ENCODE results near the gene GPR89B.
"Not testable (repeated sequence)": the region's sequence is repeated elsewhere in the genome, so short reads cannot be mapped to it uniquely, and the experiment has no call there.

GPR89B gene

DNA sequence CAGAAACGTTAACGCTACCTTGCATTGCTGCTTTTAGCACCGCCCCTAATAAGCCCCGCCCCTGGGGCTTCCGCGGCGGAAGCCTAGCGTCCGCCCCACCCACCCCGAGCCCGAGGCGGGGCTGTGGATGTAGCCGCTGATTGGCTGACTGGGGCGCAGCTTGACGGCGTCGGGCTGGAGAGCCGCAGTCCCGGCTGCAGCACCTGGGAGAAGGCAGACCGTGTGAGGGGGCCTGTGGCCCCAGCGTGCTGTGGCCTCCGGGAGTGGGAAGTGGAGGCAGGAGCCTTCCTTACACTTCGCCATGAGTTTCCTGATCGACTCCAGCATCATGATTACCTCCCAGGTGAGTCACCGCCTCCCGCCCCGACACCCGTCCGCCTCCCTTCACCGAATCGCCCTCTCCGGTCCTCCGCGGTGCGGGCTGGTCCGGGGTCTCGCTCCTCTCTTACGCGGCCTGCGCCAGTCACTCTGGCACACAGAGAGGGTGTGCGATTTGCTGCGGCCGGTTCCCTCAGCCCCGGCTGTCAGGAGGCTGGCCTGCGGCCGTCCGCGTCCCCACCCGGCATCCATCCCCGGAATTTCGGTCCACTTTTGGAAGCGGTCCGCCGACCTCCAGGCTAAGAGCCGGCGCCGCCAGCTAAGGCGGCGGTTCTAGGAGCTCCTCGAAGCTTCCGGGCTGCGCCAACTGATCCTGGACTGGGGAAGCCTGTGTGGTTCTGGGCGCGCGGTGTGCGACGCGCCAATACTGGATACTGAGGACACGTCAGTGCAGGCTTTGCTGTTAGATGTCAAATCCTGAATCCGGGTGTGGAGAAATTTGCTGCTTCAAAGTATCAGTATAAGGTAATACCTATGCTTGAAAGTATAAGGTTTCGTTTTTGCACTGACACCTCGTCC lies at the start of gene GPR89B:
TSS of gene GPR89B (plus strand) at position 185 of the 897 bp plus-strand sequence. CDS start at position 302, 117 bp downstream.
- FAIRE-seq (peak; percentile 53), DNase-seq (ENCODE audit: low spot score) (peak; percentile 79)

DNA sequence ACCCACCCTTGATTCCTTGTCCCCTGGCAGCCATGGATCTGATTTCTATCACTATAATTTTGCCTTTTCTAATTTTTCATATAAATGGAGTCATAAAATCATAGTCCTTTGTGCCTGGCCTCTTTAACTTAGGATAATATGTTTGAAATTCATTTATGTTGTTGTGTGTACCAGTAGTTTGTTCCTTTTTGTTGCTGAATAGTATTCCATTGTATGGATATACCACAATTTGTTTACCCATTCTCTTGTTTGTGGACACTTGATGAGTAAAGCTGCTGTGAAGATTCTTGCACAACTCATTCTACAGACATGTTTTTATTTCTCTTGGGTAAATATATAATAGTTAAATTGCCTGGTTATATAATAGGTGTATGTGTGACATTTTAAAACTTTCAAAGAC lies 48.3 kb upstream of the GPR89B start:
- DNase-seq (ENCODE audit: low spot score) (no peak), FAIRE-seq (no peak)

DNA sequence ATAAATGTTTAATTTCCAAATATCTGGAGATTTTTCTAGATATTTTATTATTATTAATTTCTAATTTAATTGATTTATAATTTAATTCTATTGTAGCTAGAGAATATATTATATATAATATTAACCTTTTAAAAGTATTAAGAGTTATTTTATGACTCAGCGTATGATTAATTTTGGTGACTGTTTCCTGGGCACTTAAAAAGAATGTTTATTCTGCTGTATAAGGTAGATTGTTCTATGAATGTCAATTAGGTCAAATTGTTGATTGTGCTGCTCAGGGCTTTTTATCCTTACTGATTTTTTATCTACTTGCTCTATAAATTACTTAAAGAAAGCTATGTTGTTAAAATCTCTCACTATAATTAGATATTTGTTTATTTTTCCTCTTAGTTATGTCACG lies 45.7 kb upstream of the GPR89B start:
- FAIRE-seq (no peak), DNase-seq (ENCODE audit: low spot score) (no peak)

DNA sequence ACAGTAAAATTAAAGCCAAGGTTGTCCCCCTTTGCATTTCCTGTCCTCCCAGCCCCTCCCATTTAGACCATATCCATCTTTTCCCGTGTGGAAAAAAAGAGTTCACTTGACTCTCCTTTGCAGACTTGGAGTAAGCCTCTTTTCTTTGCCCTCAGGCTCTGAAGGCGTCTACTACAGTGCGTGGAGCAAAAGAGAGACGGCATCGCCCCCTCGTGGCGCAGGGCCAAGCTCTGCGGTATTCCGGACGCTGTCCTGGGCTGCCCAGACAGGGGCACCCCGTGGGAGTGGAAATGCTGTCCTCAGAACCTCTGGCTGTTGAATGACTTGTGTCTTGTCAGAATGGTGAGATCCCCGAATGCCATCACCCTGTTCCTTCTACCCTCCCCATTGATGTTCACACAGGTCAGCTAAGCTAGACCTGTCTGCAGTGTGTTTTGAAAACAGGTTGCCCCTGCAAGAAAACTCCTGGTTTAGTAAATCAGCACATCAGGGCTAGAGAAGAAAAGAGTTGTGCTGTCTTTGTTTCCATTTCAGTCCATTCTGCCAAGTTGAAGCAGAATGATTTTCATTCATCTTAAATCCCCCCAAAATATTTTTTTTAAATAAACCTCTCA lies 37.9 kb upstream of the GPR89B start:
- FAIRE-seq (no peak), DNase-seq (ENCODE audit: low spot score) (peak; percentile 81)

DNA sequence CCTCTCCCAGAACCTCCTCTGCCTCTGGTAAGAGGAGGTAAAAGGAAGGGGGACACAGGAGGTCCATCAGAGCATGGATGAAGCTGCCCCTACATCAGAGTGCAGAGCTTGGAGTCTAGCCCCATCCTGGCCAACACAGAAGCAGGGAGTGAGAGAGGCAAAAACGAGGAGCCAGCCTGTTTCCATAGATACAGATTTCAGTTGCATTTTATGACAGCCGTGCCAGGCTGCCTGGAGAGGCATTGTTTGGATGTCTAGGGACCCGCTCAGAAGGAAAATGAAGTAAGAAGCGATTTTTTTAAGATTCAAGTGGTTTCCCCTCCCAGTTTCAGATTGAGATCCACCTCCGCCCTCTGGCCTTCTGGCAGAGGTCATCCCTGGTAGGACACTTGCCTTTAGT lies 37.1 kb upstream of the GPR89B start:
- FAIRE-seq, result no peak
- no peak for DNase-seq (ENCODE audit: low spot score)

DNA sequence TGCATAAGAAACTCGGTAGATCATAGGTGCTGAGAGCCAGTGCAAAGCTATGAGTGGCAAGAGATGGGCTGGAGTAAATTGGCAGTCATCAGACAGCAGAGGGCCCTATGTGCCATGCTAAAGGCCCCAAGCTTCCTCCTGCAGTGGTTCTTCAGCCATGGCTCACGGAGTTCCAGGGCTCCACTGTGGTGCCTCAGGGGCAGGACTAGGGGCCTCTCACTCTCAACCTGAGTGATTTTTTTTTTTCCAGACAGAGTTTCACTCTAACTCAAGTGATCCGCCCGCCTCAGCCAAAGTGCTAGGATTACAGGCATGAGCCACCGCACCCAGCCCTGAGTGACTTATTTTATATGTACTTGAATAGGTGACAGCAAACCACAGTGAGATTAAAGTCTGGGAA lies 36.0 kb upstream of the GPR89B start:
- peak; percentile 37 for DNase-seq (ENCODE audit: low spot score)
- no peak for FAIRE-seq

DNA sequence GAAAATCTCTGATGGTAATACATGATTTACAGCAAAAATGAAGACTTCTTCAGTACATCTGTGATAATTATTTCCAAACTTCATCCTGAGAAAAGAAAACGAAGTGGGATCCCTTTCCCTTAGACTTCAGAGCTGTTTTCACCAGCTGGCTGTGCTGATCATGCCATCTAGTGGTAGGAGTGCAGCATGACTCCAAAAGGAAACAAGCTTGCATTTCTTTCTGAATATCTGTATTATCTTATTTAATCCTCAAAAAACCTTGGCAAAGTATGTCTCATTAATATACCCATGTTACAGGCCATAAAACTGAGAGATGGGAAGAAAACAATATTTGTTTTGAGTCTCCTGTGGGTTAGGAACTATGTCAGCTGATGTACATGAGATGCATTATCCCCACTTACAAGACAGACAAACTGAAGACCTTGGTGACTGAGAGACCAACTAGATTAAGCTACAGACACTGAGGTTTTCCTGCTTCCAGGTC lies 35.4 kb upstream of the GPR89B start:
- FAIRE-seq (no peak), DNase-seq (ENCODE audit: low spot score) (peak; percentile 64)

DNA sequence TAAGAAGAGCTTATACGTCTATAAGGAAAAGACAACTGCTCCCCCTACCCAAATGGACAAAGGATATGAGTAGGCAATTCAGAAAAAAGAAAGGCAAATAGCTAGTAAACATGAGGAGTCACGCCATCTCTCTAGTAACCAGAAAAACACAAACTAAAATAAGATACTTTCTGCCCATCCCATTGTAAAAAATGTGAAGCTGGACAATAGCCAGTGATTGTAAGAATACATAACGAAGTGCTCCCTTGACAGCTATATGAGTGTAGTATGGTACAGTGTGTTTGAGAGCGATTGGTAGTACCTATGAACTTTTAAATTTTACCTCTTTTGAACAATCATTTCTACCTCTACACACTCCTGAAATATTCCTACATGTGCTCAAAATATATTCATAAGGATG lies 33.1 kb upstream of the GPR89B start:
- DNase-seq (ENCODE audit: low spot score), result no peak
- FAIRE-seq, result no peak

DNA sequence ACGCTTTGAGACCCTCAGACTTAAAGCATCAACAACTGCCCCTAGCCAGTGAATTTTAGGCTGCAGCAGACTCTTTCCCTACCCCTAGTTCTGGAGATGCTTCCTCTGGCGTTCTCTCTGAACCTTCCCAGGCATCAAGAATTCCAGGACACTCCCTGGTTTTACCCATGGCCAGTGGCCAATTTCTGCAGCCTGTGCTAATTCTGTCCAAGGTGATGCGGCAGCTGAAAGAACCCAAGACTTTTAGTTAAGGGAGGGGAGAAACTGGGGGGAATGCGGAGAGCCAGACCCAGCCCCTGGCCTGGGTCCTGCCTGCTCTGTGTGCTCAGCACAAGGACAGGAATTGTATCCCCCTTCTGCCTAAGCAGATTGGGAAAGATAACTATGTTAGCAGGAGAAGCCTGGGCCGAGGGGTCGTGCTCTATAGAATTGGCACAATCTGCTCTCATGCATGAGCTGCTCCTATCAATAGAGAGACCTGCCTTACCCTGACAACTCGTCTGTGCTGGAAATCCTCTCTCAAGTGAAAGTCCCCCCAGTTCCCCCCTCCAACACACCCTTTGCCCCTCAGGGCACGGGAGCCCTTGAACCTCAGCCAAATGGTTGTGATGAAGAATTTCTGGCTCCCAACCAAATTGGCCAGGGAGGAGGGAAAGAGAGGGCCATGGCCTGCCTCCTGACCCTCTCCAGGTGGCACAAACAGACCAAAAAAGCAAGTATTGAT lies 31.0 kb upstream of the GPR89B start:
- DNase-seq (ENCODE audit: low spot score) (peak; percentile 27), FAIRE-seq (no peak)

DNA sequence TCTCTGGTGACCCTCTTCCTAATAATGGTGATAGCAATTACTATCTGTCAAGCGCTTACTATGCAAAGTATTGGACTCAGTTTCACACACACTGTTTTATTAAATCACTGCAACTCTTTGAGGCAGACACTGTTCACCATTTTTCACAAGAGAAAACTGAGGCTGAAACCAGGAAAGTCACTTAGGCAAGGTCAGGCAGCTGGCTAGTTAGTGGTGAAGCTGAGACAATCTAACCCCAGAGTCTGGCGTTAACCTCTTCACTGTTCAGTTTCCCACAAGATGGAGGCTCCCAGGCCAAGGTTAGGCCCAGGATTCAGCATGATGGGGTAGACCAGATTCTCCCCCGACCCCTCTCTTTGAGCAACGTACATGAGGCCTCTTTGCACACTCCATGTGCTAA lies 30.4 kb upstream of the GPR89B start:
- FAIRE-seq (no peak), DNase-seq (ENCODE audit: low spot score) (no peak)

DNA sequence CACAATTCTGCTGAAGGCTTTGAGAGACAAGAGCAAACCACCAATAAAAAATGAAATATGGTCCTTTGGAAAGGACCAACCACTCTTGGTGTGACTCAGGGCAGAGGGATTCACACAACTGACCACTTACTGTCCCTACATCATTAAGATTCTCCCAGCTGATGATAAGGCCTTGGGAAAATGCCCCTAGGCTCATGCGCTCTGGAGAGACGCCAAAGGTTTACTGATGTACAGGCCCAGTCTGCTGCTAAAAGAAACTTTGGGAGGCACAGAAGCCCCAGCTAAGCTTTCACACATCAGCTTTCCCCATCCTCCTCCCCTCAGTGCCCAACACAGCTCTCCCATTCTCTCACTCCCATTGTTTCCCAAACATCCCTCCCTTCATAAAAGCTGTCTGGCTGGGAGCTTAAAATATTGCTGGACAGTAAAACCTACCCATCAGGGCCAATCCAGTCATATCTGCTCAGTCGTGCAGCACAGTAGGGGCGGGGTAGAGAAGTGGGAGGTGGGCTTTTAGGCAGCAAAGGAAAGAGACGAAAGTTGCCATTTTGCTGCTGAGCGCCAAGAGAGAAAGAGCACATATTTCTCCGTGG lies 25.9 kb upstream of the GPR89B start, which contains the start of gene GJA8:
TSS of gene GJA8 (plus strand) at position 543 of the 593 bp plus-strand sequence. CDS start 5,161 bp downstream, outside the sequence.
- DNase-seq (ENCODE audit: low spot score), result no peak
- FAIRE-seq, result no peak

DNA sequence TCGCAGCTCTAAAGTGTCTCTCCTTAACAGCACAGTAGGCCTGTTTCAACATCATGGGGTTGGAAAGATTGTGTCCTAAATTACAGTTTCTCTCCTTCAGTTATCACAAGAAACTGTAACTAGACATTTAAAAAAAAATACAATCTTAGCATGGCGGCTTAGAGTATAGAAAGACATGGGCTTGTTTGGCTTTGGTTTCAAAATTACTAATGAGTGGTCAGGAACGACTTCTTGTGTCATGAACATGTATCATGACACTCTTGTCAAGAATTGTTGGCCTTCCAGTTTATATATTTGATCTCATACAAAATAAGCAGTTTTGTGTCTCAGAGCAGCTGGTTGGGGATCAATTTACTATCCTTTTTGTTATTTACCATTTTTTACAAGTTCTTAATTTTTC lies 23.5 kb upstream of the GPR89B start:
- no peak for FAIRE-seq
- DNase-seq (ENCODE audit: low spot score), result no peak

DNA sequence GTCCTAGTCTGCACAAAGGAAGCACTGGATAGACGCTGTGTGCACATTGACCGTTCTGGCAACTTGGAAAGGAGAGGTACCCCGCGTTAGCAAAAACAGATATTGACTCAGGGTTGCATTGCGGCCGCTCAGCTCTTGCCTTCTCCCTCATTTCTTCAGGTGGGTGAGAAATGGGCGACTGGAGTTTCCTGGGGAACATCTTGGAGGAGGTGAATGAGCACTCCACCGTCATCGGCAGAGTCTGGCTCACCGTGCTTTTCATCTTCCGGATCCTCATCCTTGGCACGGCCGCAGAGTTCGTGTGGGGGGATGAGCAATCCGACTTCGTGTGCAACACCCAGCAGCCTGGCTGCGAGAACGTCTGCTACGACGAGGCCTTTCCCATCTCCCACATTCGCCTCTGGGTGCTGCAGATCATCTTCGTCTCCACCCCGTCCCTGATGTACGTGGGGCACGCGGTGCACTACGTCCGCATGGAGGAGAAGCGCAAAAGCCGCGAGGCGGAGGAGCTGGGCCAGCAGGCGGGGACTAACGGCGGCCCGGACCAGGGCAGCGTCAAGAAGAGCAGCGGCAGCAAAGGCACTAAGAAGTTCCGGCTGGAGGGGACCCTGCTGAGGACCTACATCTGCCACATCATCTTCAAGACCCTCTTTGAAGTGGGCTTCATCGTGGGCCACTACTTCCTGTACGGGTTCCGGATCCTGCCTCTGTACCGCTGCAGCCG lies 20.3 kb upstream of the GPR89B start:
- no peak for DNase-seq (ENCODE audit: low spot score)
- no peak for FAIRE-seq

DNA sequence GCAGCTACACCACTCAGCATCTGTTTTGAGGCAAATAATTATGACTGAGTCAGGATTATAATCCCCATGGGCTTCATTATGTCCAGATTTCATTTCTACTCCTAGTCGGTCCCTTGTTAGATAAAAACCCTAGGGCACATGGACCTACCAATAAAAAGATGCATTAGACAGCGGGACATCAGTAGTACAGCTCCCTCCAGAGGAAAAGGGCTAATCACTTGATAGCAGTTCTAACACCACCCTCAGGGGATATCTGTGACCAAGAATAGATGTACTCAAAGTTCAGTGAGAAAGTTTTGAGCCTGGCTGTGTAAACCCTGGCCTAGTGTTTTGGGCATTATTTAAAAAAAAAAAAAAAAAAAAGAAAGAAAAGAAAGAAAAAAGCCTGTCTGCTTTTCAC lies 15.7 kb upstream of the GPR89B start:
- no peak for FAIRE-seq
- DNase-seq (ENCODE audit: low spot score), result no peak

DNA sequence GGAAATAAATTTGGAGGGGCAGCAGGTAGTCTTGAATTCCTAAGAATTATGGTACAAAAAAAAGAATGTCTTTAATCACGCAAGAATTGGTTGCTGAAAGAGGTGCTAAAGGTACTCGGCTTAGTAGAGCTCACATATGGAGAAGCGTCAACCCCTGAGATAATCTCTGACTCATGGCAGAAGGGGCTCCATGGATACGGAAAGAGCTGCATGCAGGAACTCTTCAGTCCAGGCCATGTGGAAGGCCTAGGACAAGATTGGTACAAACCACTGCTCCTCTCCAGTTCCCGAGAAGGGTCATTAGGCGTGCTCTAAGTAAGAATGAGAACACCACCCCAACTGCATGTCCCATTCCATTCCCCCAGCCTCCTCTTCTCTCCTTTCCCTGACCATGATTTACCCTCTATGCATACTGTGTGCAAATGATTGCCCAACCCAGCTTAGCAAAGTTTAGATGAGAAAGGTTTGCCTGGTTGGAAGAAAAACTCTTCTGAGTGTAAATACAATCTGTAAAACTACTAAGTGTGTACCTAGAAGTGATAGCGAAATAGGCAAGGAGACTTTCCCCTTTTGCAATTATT lies 14.8 kb upstream of the GPR89B start:
- no peak for DNase-seq (ENCODE audit: low spot score)
- no peak for FAIRE-seq

DNA sequence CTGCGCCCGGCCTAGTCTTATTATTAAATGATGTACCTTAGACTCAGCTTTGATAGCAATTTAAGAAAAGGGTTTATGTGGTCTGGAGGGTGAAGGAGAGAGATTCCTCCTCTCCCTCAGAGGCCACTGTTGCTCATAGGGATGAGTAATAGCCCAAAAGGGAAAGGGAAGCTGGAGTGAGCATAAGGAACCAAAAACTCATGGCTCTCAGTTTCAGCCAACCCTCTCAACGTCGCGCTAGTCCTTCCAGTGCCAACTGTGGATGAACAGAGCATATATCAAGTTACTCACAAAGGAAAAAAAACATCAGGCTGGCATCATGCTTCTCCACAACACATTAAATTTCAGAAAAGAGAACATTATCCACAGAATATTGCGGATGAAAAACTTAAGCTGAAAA lies 8.3 kb upstream of the GPR89B start:
- no peak for DNase-seq (ENCODE audit: low spot score)
- FAIRE-seq, result no peak

DNA sequence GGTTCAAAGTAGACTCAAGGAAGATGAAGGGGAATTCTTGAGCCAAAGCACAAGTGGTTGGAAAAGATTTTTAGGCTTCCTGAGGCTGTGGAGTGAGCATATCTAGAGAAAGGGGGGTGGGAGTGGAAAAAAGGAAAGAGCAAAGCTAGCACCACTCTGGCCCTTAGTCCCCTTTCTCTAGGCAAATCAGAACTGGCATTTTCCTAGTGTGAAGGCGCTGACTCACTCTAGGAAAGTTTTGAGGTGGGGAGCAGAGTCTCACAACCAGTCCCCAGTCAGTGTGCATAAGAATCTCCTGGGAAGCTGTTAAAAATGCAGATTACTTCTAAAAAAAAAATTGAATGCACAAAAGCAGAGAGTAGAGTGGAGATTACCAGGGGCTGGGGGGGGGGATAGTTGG lies 3.4 kb upstream of the GPR89B start:
- DNase-seq (ENCODE audit: low spot score) (no peak), FAIRE-seq (no peak)

DNA sequence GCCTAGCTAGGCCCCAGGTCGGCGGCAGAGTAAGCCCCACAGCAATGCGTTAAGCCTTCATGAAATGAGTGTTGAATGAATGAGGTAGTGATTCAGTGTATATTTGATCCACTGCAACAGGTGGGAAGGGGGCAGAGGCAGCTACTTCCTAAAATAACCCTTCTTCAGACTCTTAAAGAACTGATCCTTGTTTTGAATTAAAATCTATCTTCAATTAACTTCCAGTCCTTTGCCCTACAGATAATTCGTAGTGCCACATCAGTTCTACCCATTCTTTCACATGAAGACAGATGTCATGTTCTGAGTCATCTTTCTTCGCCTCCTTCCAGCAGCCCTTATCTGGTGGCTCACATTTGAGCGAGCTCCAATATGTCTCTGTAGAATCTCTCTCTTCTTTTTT lies 1.0 kb upstream of the GPR89B start:
- not testable (repeated sequence) for FAIRE-seq; DNase-seq (ENCODE audit: low spot score)

DNA sequence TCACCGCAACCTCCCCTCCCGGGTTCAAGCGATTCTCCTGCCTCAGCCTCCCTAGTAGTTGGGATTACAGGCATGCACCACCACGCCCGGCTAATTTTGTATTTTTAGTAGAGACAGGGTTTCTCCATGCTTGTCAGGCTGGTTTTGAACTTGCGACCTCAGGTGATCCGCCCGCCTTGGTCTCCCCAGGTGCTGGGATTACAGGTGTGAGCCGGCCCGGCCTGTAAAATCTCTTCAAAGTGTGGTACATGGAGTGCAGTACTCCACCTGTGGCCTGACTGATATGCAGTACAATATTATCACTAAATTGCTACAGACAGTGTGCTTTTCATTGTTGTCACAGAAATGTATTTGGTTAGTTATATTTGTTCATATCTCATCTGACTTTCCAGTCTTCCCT lies 531 bp upstream of the GPR89B start:
- peak; percentile 17 for FAIRE-seq
- DNase-seq (ENCODE audit: low spot score), result not testable (repeated sequence)

DNA sequence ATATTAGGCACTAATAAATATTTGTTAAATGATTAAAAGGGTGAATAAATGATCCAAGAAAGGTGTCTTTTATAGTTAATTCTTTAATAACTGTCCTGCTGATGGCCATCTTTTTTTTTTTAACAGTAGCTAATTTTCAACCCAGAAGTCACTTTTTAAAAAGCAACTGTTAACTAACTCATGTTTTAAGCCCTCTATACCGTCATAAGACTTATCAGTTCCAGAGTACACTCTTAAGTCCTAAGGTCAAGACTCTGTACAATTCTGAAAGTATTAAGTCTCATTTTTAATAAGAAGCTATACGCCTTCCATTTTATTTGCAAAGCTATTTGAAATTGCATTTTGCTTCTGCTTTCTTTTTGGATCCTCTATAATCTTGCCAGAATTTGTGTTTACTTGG lies 2.9 kb downstream of the GPR89B start:
- DNase-seq (ENCODE audit: low spot score); FAIRE-seq: not testable (repeated sequence)
